ENCODE results near the gene KCNQ2. TPM values are rescaled to one million over a fixed set of nuclear protein-coding genes. Genes with fewer than 3 reads are reported as not detected.

Gene KCNQ2
- total and polyA plus RNA-seq, 10 donors: 0.13 to 3.5 (median 0.45) TPM; not detected in 2

GRCh38 chr20:63400486-63401210 is 71.8 kb downstream of the KCNQ2 start:
- 77 to 85% (median 84%) methylated on average over 39 to 44 of the region's 44 CpGs for WGBS, 5 donors

GRCh38 chr20:63399596-63400375 is 72.7 kb downstream of the KCNQ2 start:
- Histone ChIP-seq H3K36me3 (no peaks in the 10 kb centered on the region), H3K4me3 (no peak overlapping the region), H3K27me3 (replicated peaks in 1 of 7) (peaks cover 0 to 83% (median 3%) of the 10 kb centered on the region in 7 donors), H3K4me1 (peaks cover 0 to under 1% (median 0%) of the 10 kb centered on the region in 6 donors), H3K9me3 (no peaks in the 10 kb centered on the region), H3K27ac (no peak overlapping the region)
- intact Hi-C loops (cut with DNase I; ENCODE audit: low total_unique reads): no loop called here
- no peak for TF ChIP-seq POLR2A (IDR thresholded peaks at IDR 0.05)
- WGBS, 5 donors: 86 to 94% (median 89%) methylated on average over 37 to 41 of the region's 41 CpGs
- no peak for DNase-seq

More at GRCh38 chr20:63400486-63401210, 71.8 kb downstream of the KCNQ2 start:
- TF ChIP-seq CTCF (IDR thresholded peaks at IDR 0.05 in 8 of 11, conservative IDR thresholded peaks at IDR 0.05 in 3 of 11) (no peak), POLR2AphosphoS5 (IDR thresholded peaks at IDR 0.05) (no peak), POLR2A (IDR thresholded peaks at IDR 0.05) (no peak)
- H3K4me3 ChIP-seq: no peak overlapping the region
- no peak overlapping the region for H3K27ac ChIP-seq
- H3K27me3 ChIP-seq (replicated peaks in 1 of 7): peaks cover 0 to 83% (median 0%) of the 10 kb centered on the region in 7 donors
- DNase-seq: no peak
- H3K9me3 ChIP-seq: no peaks in the 10 kb centered on the region
- H3K36me3 ChIP-seq: no peaks in the 10 kb centered on the region
- intact Hi-C loops (cut with DNase I; ENCODE audit: low total_unique reads): no loop called here
- peaks cover 0 to 6% (median 0%) of the 10 kb centered on the region in 6 donors for H3K4me1 ChIP-seq

GRCh38 chr20:63398744-63399514 is 73.5 kb downstream of the KCNQ2 start:
- Histone ChIP-seq H3K27me3 (replicated peaks in 1 of 7) (peaks cover 0 to 84% (median 11%) of the 10 kb centered on the region in 7 donors), H3K4me1 (peaks cover 0 to 9% (median 0%) of the 10 kb centered on the region in 6 donors), H3K27ac (no peak overlapping the region), H3K9me3 (no peaks in the 10 kb centered on the region), H3K4me3 (no peak overlapping the region), H3K36me3 (no peaks in the 10 kb centered on the region)
- DNase-seq: no peak
- 77 to 89% (median 83%) methylated on average over 10 to 27 of the region's 27 CpGs for WGBS, 5 donors
- intact Hi-C loops (cut with DNase I; ENCODE audit: low total_unique reads): no loop called here
- no peak for TF ChIP-seq CTCF (IDR thresholded peaks at IDR 0.05 in 8 of 11, conservative IDR thresholded peaks at IDR 0.05 in 3 of 11)
- TF ChIP-seq POLR2AphosphoS5 (IDR thresholded peaks at IDR 0.05): no peak
- TF ChIP-seq POLR2A (IDR thresholded peaks at IDR 0.05): no peak

DNA sequence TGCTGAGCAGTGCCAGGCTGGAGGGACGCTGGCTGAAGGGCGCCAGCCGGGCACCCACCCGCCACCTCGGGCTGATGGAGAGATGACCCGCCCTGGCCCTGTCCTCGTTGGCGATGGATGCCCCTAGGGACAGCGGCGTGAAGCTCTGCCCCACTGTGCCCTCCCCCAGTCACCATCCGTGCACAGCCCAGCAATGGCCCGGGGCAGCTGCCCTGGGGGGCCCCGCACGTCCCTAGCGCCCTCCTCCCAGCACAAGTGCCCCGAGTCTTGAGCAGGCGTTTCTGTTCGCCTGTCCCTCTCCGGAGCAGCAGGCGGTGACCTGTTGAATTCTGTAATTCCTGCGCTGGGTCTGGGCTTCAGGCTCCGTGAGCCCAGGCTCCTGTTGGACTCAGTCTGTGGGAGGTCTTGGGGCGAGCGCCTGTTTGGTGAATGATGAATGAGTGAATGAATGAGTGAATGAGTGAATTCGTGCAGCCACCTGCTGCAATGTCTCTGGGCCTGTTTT is 74.5 kb downstream of the KCNQ2 start:
- H3K36me3 ChIP-seq: no peaks in the 10 kb centered on the region
- peaks cover 0 to 88% (median 17%) of the 10 kb centered on the region in 7 donors for H3K27me3 ChIP-seq (replicated peaks in 1 of 7)
- H3K4me1 ChIP-seq: peaks cover 0 to 9% (median 0%) of the 10 kb centered on the region in 6 donors
- H3K9me3 ChIP-seq: no peaks in the 10 kb centered on the region
- no peak overlapping the region for H3K27ac ChIP-seq
- no peak for DNase-seq
- intact Hi-C loops (cut with DNase I; ENCODE audit: low total_unique reads): no loop called here
- no peak overlapping the region for H3K4me3 ChIP-seq
- TF ChIP-seq POLR2A (IDR thresholded peaks at IDR 0.05) (no peak), CTCF (IDR thresholded peaks at IDR 0.05 in 8 of 11, conservative IDR thresholded peaks at IDR 0.05 in 3 of 11) (no peak), POLR2AphosphoS5 (IDR thresholded peaks at IDR 0.05) (no peak)
- 77 to 89% (median 87%) methylated on average over 18 to 25 of the region's 25 CpGs for WGBS, 5 donors

All from spleen (tissue), 11 donors.